Parathyroid adenoma (tissue), 2 donors: ENCODE data around the gene CAMTA1.

Experiments
- H2AFZ ChIP-seq: fragments of 300-600 bp; sonication (generic); one replicate; pipeline ENCODE4 v1.7.0; 2017; ENCODE audit warnings: antibody characterized with exemption, mild to moderate bottlenecking
- H3K27ac ChIP-seq: fragments of 300-600 bp; sonication (generic); one replicate; pipeline ENCODE4 v1.7.0; 2017
- H3K27me3 ChIP-seq: fragments of 300-600 bp; sonication (generic); one replicate; pipeline ENCODE4 v1.7.0; 2017; ENCODE audit warnings: low read length; ENCODE audit not compliant: control insufficient read depth, insufficient read depth
- H3K36me3 ChIP-seq: fragments of 300-600 bp; sonication (generic); one replicate; pipeline ENCODE4 v1.7.0; 2017; ENCODE audit warnings: low read length; ENCODE audit not compliant: control insufficient read depth, insufficient read depth
- H3K4me1 ChIP-seq: fragments of 300-600 bp; sonication (generic); one replicate; pipeline ENCODE4 v1.7.0; 2017; ENCODE audit warnings: control low read depth
- H3K4me2 ChIP-seq: fragments of 300-600 bp; sonication (generic); one replicate; pipeline ENCODE4 v1.7.0; 2017; ENCODE audit warnings: low read length
- H3K4me3 ChIP-seq: fragments of 300-600 bp; sonication (generic); one replicate; pipeline ENCODE4 v1.7.0; 2017; ENCODE audit warnings: low read depth, low read length
- H3K79me2 ChIP-seq: fragments of 300-600 bp; sonication (generic); one replicate; pipeline ENCODE4 v1.7.0; 2017; ENCODE audit warnings: control low read depth
- H3K9ac ChIP-seq: fragments of 300-600 bp; sonication (generic); one replicate; pipeline ENCODE4 v1.7.0; 2017; ENCODE audit warnings: mild to moderate bottlenecking
- H3K9me3 ChIP-seq: fragments of 300-600 bp; sonication (generic); one replicate; pipeline ENCODE4 v1.7.0; 2017; ENCODE audit warnings: low read length; ENCODE audit not compliant: control insufficient read depth
- CTCF ChIP-seq: fragments of 300-600 bp; sonication (generic); IDR thresholded peaks from one replicate; pipeline ENCODE4 v1.7.0; 2017; ENCODE audit warnings: antibody characterized with exemption, mild to moderate bottlenecking
- donor health status: primary hyperparathyroidism.

The CAMTA1 gene

GRCh38 chr1:7610106-7610731 is 825.0 kb downstream of the CAMTA1 start:
- no peak overlapping the region for H3K9ac ChIP-seq
- no peaks in the 10 kb centered on the region for H3K9me3 ChIP-seq
- H2AFZ ChIP-seq = no peak overlapping the region
- H3K79me2 ChIP-seq = no peaks in the 10 kb centered on the region
- no peaks in the 10 kb centered on the region for H3K4me1 ChIP-seq
- no peaks in the 10 kb centered on the region for H3K27me3 ChIP-seq
- H3K4me2 ChIP-seq = no peak overlapping the region
- H3K36me3 ChIP-seq = no peaks in the 10 kb centered on the region
- no peak overlapping the region for H3K27ac ChIP-seq
- no peak for TF ChIP-seq CTCF
- H3K4me3 ChIP-seq = no peak overlapping the region

- Histone ChIP-seq H3K4me3 (no peak overlapping the region), H2AFZ (no peak overlapping the region), H3K9me3 (no peaks in the 10 kb centered on the region), H3K27ac (no peak overlapping the region), H3K4me1 (peaks cover 2% of the 10 kb centered on the region), H3K9ac (no peak overlapping the region), H3K4me2 (no peak overlapping the region), H3K79me2 (no peaks in the 10 kb centered on the region), H3K36me3 (no peaks in the 10 kb centered on the region), H3K27me3 (no peaks in the 10 kb centered on the region)
- TF ChIP-seq CTCF = no peak
Observed at GRCh38 chr1:7610936-7611335, 825.7 kb downstream of the CAMTA1 start.

GRCh38 chr1:7611421-7612010 is 826.3 kb downstream of the CAMTA1 start:
- Histone ChIP-seq H3K27ac (no peak overlapping the region), H3K9me3 (no peaks in the 10 kb centered on the region), H3K36me3 (no peaks in the 10 kb centered on the region), H3K4me1 (peaks cover 2% of the 10 kb centered on the region), H3K27me3 (no peaks in the 10 kb centered on the region), H3K4me2 (no peak overlapping the region), H3K4me3 (no peak overlapping the region), H2AFZ (no peak overlapping the region), H3K79me2 (no peaks in the 10 kb centered on the region), H3K9ac (no peak overlapping the region)
- TF ChIP-seq CTCF = no peak

GRCh38 chr1:7613106-7613850 is 828.0 kb downstream of the CAMTA1 start:
- no peak for TF ChIP-seq CTCF
- H3K27me3 ChIP-seq = no peaks in the 10 kb centered on the region
- no peak overlapping the region for H3K4me2 ChIP-seq
- no peaks in the 10 kb centered on the region for H3K79me2 ChIP-seq
- no peak overlapping the region for H3K9ac ChIP-seq
- H3K4me3 ChIP-seq = no peak overlapping the region
- no peak overlapping the region for H3K27ac ChIP-seq
- no peaks in the 10 kb centered on the region for H3K36me3 ChIP-seq
- H3K4me1 ChIP-seq = peaks cover 2% of the 10 kb centered on the region
- no peaks in the 10 kb centered on the region for H3K9me3 ChIP-seq
- no peak overlapping the region for H2AFZ ChIP-seq
